Muscle layer of colon (tissue), 2 donors: ENCODE measurements around the gene FRAT1.
"Not testable (repeated sequence)": the region's sequence is repeated elsewhere in the genome, so short reads cannot be mapped to it uniquely, and the experiment has no call there.

ENCODE experiments used
- H3K27ac ChIP-seq: one replicate; pipeline ENCODE4 v1.7.0; 2013; ENCODE audit warnings: low read depth, mild to moderate bottlenecking, low read length, moderate library complexity
- H3K27me3 ChIP-seq, 2 donors: one replicate each; pipeline ENCODE4 v1.7.0; 2013; ENCODE audit warnings: low read length in 2 of 2, mild to moderate bottlenecking in 2 of 2; ENCODE audit not compliant: insufficient read depth in 2 of 2, control insufficient read depth in 1 of 2
- H3K36me3 ChIP-seq: one replicate; pipeline ENCODE4 v1.7.0; 2013; ENCODE audit warnings: mild to moderate bottlenecking, low read length; ENCODE audit not compliant: insufficient read depth
- H3K4me1 ChIP-seq: one replicate; pipeline ENCODE4 v1.7.0; 2013; ENCODE audit warnings: mild to moderate bottlenecking, low read length; ENCODE audit not compliant: insufficient read depth
- H3K4me3 ChIP-seq, 2 donors: one replicate each; pipeline ENCODE4 v1.7.0; 2013; ENCODE audit warnings: low read length in 2 of 2, low read depth in 1 of 2, mild to moderate bottlenecking in 1 of 2, moderate library complexity in 1 of 2
- H3K9ac ChIP-seq: one replicate; pipeline ENCODE4 v1.7.0; 2013; ENCODE audit warnings: low read length
- H3K9me3 ChIP-seq: one replicate; pipeline ENCODE4 v1.7.0; 2013; ENCODE audit warnings: mild to moderate bottlenecking, low read length
- donor health status: abdominal sarcoma.
- donor health status: Adenocarcinoma of cecum.

Gene FRAT1, protein sequence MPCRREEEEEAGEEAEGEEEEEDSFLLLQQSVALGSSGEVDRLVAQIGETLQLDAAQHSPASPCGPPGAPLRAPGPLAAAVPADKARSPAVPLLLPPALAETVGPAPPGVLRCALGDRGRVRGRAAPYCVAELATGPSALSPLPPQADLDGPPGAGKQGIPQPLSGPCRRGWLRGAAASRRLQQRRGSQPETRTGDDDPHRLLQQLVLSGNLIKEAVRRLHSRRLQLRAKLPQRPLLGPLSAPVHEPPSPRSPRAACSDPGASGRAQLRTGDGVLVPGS

DNA sequence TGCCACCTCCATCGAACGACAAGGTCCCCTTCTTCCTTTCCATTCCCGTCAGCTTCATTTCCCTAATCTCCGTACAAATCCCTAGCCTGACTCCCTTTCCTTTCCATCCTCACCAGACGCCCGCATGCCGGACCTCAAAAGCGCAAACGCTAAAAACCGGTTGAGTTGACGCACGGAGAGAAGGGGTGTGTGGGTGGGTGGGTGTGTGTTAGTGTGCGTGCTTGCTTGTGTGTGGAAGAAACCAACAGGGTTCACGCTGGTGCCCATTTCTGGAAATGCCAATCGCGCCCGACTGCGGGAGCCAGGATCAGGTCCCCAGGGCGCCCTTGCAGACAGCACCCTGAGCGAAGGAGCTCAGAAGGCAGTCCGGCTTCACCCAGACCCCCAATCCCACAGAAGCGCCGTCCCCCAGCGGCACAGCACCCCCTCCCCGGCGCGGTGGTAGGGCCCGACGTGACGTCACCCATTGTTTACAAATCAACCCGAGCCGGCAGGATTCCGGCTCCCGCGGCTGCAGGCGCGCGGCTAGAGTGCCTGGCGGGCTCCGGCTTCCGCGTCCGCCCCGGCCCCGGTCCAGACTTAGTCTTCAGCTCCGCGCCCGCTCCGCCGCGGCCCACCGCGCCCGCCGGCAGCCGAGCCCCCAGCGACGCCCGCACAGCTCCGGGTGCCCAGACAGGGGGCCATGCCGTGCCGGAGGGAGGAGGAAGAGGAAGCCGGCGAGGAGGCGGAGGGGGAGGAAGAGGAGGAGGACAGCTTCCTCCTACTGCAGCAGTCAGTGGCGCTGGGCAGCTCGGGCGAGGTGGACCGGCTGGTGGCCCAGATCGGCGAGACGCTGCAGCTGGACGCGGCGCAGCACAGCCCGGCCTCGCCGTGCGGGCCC is at the start of gene FRAT1:
Gene FRAT1 (plus strand): TSS at position 500 of the 880 bp plus-strand sequence. CDS start 183 bp downstream, at position 683.
- no peaks in the 10 kb centered on the region for H3K27me3 ChIP-seq
- peak within 1 kb of the TSS; percentile 79 to 99 for H3K4me3 ChIP-seq
- H3K4me1 ChIP-seq: peaks cover 15% of the 10 kb centered on the region
- H3K9me3 ChIP-seq: no peaks in the 10 kb centered on the region
- peak within 1 kb of the TSS; percentile 86 for H3K27ac ChIP-seq
- peak within 1 kb of the TSS; percentile 61 for H3K9ac ChIP-seq
- H3K36me3 ChIP-seq: no peaks in the 10 kb centered on the region

DNA sequence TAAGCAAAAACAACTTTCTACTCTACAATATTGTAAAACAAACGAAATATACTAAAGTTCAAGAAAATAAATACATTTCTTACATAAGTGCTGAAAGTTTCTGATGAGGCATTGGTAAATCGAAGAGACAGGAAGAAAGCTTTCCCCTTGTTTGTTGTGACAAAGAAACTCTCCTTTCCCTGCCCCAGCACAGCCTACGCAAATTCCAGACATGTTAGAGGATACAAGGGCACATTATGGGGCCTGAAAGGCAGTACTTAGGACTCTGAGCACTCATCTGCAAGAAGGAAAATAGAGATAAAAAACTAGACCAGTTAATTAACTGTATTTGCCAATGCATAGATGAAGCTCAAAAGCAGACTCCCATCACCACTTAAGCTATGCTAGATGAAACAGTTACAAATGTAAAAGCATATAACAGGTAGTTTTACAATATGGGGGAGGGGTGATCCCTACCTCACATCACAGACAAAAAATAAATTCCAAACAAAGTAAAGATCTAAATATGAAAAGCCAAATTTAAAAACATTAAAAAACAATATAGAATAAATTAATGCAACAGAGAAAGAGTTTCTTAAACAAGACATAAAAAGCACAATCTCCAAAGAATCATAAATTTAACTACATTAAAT is 48.4 kb upstream of the FRAT1 start:
- Histone ChIP-seq H3K36me3 (no peaks in the 10 kb centered on the region), H3K9me3 (no peaks in the 10 kb centered on the region), H3K27ac (no peak overlapping the region), H3K4me3 (no peak overlapping the region), H3K27me3 (no peaks in the 10 kb centered on the region), H3K9ac (no peak overlapping the region), H3K4me1 (no peaks in the 10 kb centered on the region)

DNA sequence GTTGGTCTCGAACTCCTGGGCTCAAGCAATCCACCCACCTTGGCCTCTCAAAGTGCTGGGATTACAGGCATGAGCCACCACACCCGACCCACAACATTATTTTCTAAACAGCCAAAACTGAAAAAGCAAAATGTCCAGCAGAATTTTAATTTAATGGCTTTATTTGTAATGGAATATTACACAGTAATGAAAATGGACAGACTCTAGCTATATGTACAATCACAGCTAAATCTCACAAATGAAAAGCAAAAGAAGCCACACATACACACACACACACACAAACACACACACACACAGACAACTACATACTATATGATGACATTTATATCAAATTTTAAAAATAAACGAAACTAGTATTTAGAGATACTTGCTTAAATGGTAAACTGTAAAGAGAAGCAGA is 45.4 kb upstream of the FRAT1 start:
- H3K27ac ChIP-seq: no peak overlapping the region
- H3K4me3 ChIP-seq: no peak overlapping the region

DNA sequence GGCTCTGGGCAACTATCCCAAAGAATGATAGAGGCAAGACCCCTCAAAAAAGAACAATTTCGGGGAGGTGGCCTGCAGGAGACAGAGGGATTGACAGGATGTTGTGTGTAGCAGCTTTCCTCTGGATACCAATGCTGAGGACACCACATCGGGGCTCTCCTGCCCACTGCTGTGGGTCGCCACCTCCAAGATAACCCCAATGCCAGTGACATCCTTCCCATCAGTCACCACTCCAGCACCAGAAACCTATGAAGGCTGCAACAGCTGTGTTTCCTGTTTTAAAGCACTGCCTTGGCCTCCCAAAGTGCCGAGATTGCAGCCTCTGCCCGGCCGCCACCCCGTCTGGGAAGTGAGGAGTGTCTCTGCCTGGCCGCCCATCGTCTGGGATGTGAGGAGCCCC is 44.2 kb upstream of the FRAT1 start:
- no peak overlapping the region for H3K9ac ChIP-seq
- no peaks in the 10 kb centered on the region for H3K9me3 ChIP-seq
- no peaks in the 10 kb centered on the region for H3K27me3 ChIP-seq
- no peak overlapping the region for H3K27ac ChIP-seq
- peaks cover 14% of the 10 kb centered on the region for H3K4me1 ChIP-seq
- no peak overlapping the region for H3K4me3 ChIP-seq
- no peaks in the 10 kb centered on the region for H3K36me3 ChIP-seq

More for the DNA sequence above, 45.4 kb upstream of the FRAT1 start:
- peaks cover 11% of the 10 kb centered on the region for H3K4me1 ChIP-seq
- no peaks in the 10 kb centered on the region for H3K9me3 ChIP-seq
- H3K36me3 ChIP-seq: no peaks in the 10 kb centered on the region
- H3K27me3 ChIP-seq: no peaks in the 10 kb centered on the region
- H3K9ac ChIP-seq: no peak overlapping the region

DNA sequence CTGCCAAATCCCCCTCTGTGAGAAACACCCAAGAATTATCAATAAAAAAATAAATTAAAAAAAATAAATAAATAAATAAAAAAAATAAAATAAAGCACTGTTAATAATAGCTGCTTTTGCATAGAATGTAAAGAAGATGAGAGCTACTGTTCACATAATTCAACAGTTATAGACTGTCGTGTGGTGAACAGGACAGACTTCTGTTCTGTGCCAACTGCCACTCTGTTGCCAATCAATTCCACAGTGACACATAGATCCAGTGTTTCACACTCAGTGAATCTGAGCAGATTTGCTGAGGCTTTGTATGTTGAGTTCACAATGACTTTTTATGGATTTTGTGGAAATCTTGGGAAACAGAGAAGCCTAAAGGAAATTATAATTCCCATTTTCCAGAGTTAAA is 41.5 kb upstream of the FRAT1 start:
- no peak overlapping the region for H3K9ac ChIP-seq
- no peaks in the 10 kb centered on the region for H3K27me3 ChIP-seq

DNA sequence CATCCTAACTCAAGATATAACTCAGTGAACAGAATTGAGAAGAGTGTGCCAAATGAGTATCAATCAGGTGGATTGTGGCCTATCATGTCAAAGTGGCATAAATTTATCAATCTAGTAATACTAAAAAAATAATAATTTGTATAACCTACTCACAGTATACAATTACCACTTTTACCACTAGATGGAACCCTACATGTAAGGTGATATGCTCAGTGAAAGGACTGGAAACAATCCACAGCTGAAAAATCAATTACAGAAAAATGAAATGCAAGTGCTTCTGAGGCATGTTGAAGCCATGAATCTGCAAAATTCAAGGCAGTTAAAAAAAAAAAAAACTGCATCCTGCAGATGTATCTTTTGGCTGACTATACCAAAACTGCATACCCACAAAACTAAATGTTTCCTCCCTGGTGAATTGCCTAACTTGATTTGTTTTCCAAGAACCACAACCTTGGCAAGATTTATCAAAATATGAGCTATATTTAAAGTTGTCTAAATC is 40.5 kb upstream of the FRAT1 start:
- Histone ChIP-seq H3K27ac (no peak overlapping the region), H3K4me1 (peaks cover 14% of the 10 kb centered on the region), H3K9me3 (no peaks in the 10 kb centered on the region), H3K4me3 (no peak overlapping the region), H3K27me3 (no peaks in the 10 kb centered on the region), H3K9ac (no peak overlapping the region), H3K36me3 (no peaks in the 10 kb centered on the region)

More for the DNA sequence above, 41.5 kb upstream of the FRAT1 start:
- H3K9me3 ChIP-seq: no peaks in the 10 kb centered on the region
- no peak overlapping the region for H3K4me3 ChIP-seq
- H3K27ac ChIP-seq: no peak overlapping the region
- peaks cover 14% of the 10 kb centered on the region for H3K4me1 ChIP-seq
- H3K36me3 ChIP-seq: no peaks in the 10 kb centered on the region

DNA sequence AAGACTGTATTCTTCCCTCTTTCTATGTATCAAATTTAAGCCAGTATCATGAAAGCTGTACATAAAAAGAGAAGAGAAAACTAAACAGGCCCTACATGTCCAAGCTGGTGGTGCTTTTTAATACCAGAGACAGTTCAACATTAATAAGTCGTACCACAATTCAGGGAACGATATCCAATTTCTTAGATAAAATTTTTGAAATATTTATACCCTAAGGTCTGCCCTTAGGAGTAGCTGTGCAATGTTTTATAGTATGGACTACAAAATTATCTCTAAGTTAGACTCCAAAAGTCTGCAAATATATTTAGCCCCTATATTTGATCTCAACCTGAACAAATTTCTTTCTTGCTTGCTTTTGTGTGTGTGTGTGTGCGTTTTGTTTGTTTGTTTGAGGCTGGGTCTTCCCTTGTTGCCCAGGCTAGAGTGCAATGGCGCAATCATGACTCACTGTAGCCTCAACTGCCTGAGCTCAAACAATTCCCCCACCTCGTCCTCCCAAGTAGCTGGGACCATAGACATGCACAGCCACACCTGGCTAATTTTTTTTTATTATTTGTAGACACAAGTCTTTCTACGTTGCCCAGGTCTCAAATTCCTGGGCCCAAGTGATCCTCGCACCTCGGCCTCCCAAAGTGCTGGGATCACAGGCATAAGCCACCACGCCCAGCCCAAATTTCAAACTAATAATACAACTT is 39.8 kb upstream of the FRAT1 start:
- no peak overlapping the region for H3K27ac ChIP-seq

DNA sequence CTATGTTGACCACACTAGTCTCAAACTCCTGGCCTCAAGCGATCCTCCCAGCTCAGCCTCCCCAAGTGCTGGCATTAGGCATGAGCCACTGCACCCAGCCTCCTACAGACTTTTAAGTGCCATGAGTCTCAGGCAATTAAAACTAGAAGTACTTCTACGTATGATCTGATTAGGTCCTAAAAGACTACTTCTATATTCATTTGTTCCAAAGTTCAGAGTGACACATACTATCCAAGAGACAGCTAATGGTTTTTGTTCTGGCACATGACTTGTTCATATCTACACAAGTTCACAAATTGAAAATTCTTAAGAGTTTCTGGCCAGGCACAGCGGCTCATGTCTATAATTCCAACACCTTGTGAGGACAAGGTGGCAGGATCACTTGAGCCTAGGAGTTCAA is 38.3 kb upstream of the FRAT1 start:
- no peak overlapping the region for H3K27ac ChIP-seq
- no peaks in the 10 kb centered on the region for H3K36me3 ChIP-seq
- H3K4me3 ChIP-seq: no peak overlapping the region
- H3K27me3 ChIP-seq: no peaks in the 10 kb centered on the region
- no peaks in the 10 kb centered on the region for H3K9me3 ChIP-seq
- H3K4me1 ChIP-seq: peaks cover 14% of the 10 kb centered on the region
- H3K9ac ChIP-seq: no peak overlapping the region

More for the DNA sequence above, 39.8 kb upstream of the FRAT1 start:
- Histone ChIP-seq H3K27me3 (no peaks in the 10 kb centered on the region), H3K9ac (no peak overlapping the region), H3K4me1 (peaks cover 14% of the 10 kb centered on the region), H3K9me3 (no peaks in the 10 kb centered on the region), H3K4me3 (no peak overlapping the region), H3K36me3 (no peaks in the 10 kb centered on the region)

DNA sequence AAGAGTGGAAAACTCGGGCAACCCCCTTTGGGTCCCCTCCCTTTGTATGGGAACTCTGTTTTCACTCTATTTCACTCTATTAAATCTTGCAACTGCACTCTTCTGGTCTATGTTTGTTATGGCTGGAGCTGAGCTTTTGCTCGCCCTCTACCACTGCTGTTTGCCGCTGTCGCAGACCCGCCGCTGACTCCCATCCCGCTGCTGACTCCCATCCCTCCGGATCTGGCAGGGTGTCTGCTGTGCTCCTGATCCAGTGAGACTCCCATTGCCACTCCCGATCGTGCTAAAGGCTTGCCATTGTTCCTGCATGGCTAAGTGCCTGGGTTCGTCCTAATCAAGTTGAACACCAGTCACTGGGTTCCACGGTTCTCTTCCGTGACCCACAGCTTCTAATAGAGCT is 29.0 kb upstream of the FRAT1 start:
- not testable (repeated sequence) for H3K4me1 ChIP-seq, H3K27me3 ChIP-seq, H3K9ac ChIP-seq, H3K9me3 ChIP-seq, H3K36me3 ChIP-seq, H3K27ac ChIP-seq, H3K4me3 ChIP-seq

DNA sequence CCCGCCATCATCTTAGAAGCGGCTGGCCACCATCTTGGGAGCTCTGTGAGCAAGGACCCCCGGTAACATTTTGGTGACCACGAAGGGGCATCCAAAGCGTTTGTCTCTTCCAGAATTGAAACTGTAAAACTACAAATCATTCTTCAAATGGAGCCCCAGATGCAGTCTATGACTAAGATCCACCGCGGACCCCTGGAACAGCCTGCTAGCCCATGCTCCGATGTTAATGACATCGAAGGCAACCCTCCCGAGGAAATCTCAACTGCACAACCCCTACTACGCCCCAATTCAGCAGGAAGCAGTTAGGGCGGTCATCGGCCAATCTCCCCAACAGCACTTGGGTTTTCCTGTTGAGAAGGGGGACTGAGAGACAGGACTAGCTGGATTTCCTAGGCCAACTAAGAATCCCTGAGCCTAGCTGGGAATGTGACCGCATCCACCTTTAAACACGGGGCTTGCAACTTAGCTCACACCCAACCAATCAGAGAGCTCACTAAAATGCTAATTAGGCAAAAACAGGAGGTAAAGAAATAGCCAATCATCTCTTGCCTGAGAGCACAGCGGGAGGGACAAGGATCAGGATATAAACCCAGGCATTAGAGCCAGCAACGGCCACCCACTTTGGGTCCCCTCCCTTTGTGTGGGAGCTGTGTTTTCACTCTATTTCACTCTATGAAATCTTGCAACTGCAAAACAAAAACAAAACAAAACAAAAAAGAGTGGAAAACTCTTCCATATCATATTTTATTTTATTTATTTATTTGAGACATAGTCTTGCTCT is 28.3 kb upstream of the FRAT1 start:
- not testable (repeated sequence) for H3K27me3 ChIP-seq, H3K9ac ChIP-seq, H3K4me3 ChIP-seq, H3K4me1 ChIP-seq, H3K9me3 ChIP-seq, H3K27ac ChIP-seq, H3K36me3 ChIP-seq
